ENCODE measurements around the gene HOXB5. TPM values are rescaled to one million over a fixed set of nuclear protein-coding genes. Genes with fewer than 3 reads are reported as not detected.

Gene HOXB5
- total RNA-seq, 1 experiment from 2014 or later = 0.05 TPM

DNA sequence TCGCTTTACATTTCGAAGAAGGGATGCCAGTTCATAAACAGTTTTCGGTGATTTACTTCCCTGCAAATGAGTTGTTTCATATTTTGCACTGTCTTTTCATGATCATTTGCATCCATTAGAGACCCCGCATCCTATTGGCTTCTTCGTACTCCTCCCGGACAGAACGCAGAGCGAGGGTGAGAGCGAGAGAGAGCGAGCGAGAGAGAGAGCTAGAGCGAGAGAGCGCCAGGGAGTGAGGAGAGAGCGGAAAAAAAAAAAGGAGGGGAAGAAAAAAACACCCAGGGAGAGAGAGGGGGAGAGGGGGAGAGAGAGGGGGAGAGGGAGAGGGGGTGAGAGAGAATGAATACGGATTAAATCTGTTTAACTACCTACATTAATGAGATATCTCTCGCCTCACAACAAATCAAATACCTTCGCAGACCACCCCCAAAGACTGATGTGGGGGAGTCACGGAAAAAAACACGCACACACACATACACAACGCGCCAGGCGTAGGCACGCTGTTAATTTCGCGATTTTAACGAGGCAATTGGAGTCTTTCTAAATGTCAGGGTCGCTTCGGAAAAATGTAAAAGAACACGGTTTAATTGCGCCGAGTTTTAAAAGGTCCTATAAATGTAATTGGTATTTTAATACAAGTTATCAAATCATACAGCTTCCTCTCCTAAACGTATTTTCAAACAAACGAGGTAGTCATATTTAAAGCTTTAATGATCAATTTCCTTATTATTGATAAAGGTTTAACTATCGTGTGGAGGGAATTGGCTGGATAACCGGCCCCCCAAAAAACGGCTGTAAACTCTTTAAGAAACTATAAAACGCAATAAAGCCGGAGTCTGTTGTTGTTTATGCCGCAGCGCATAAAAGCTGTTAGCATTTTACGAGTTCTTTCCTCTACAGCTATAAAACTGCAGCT, 21.7 kb upstream of the HOXB5 start, which contains the start of gene HOXB8:
Gene HOXB8, minus strand, starts transcription at position 246 of the 916 bp plus-strand sequence. CDS start 588 bp downstream, outside the sequence.
- Histone ChIP-seq H3K27me3 (replicated peaks) (peaks cover 65% of the 10 kb centered on the region), H3K27ac (no peak within 1 kb of the TSS), H3K36me3 (no peaks in the 10 kb centered on the region), H3K9me3 (replicated peaks) (no peaks in the 10 kb centered on the region), H3K4me3 (no peak within 1 kb of the TSS), H3K4me1 (replicated peaks) (peaks cover 14% of the 10 kb centered on the region)
- DNase-seq (ENCODE audit: low read depth in 1 of 2, low spot score in 2 of 2) = no peak

DNA sequence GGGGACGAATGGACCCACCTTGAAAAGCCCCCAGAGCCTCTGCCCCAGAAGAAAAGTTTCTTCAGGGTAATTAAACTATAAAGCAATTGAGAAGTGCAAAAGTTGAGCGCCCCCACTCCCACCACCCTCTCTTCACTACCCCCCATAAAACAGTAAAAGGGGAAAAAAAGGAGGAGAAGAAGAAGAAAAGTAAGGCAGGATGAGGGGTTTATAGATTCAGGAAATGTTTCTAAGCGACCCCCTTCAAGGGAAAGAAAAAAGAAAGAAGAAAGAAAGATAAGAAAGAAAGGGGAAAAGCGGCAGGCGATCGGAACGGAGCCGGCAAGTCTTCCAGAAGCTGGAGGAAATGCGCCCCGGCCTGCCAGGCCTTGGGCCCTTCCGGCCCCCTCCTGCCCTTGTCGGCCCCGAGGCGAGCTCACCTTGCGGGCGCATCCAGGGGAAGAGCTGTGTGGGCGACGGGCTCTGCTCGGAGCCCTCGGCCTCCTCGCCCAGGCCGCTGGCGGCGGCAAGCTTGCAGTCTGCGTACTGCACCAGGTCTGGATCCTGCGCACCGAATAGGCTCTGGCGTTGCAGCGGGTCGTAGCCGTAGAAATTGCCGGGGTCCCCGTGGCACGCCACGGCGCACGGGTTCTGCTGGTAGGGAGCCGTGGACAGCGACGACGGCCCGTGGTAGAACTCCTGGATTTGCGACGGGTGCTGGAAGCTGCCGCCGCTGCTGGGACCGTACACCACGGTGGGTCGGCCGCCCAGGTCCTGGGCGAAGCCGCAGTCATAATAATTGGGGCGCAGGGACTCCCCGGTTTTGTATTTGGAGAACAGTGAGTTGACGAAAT, 20.5 kb upstream of the HOXB5 start:
- Histone ChIP-seq H3K27me3 (replicated peaks) (peaks cover 53% of the 10 kb centered on the region), H3K9me3 (replicated peaks) (no peaks in the 10 kb centered on the region), H3K4me3 (no peak overlapping the region), H3K36me3 (no peaks in the 10 kb centered on the region; the same call in 1 of the 2 replicates), H3K4me1 (replicated peaks) (peaks cover 22% of the 10 kb centered on the region), H3K27ac (no peak overlapping the region)
- DNase-seq (ENCODE audit: low read depth in 1 of 2, low spot score in 2 of 2) = no peak

DNA sequence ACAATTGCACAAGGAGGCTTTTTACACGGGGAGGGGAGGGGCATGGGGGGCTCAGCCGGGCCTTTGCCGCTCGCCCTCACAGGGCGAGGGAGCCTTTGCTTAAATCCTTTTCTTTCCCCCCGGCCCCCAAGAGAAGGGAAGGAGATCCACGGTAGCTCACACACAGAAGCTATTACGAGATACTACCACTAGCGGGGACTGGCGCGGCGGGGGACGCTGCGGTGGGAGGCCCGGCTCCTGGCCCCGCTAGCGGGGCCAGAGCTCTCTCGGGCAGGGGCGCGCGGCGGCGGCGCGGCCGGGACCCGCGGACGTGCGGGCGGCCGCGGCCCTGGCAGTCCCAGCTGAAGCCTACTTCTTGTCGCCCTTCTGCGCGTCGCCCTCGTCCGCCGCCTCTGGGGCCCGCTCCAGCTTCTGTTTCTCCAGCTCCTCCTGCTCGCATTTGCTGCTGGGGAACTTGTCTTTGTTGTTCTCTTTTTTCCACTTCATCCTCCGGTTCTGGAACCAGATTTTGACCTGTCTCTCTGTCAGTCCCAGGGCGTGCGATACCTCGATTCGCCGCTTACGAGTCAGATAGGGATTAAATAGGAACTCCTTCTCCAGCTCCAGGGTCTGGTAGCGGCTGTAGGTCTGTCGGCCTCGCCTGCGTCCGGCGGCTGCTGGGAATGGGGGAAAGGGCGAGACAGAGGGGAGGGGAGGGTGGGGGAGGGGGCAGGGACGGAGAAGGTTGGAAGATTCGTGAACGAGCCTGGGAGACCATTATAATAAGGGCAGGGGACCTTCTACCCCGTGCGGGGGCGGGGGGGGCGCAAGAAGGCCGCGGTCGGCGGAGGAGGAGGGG, 19.5 kb upstream of the HOXB5 start:
- Histone ChIP-seq H3K27me3 (replicated peaks) (peaks cover 43% of the 10 kb centered on the region), H3K4me3 (peak overlapping the region; percentile 42), H3K9me3 (replicated peaks) (no peaks in the 10 kb centered on the region), H3K36me3 (no peaks in the 10 kb centered on the region; the same call in 1 of the 2 replicates), H3K27ac (no peak overlapping the region), H3K4me1 (replicated peaks) (peaks cover 22% of the 10 kb centered on the region)
- peak in 1 of 2 experiments; percentile 44 for DNase-seq (ENCODE audit: low read depth in 1 of 2, low spot score in 2 of 2)

DNA sequence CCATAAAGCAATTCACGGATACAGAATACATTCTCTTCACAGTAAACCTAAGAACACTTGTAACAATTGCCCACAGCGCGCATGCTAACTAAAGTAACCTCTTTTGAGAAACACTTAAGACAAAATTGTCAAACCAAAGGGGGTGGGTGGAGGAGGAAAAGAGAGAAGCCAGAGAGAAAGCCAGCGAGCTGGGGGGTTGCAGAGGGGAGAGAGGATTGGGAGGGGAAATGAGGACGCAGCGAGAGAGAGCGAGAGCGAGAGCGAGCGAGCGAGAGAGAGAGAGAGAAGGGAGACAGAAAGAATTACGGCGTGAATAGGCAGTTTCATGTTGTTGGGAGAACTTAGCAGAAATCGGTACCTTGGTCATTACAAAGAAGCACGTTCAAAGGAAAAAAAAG, 18.9 kb upstream of the HOXB5 start:
- no peak for DNase-seq (ENCODE audit: low read depth in 1 of 2, low spot score in 2 of 2)
- H3K36me3 ChIP-seq = no peaks in the 10 kb centered on the region; the same call in none of the 2 replicates
- no peak overlapping the region for H3K27ac ChIP-seq
- H3K4me3 ChIP-seq = peak overlapping the region; percentile 42
- peaks cover 36% of the 10 kb centered on the region for H3K27me3 ChIP-seq (replicated peaks)
- H3K9me3 ChIP-seq (replicated peaks) = no peaks in the 10 kb centered on the region
- peaks cover 22% of the 10 kb centered on the region for H3K4me1 ChIP-seq (replicated peaks)

DNA sequence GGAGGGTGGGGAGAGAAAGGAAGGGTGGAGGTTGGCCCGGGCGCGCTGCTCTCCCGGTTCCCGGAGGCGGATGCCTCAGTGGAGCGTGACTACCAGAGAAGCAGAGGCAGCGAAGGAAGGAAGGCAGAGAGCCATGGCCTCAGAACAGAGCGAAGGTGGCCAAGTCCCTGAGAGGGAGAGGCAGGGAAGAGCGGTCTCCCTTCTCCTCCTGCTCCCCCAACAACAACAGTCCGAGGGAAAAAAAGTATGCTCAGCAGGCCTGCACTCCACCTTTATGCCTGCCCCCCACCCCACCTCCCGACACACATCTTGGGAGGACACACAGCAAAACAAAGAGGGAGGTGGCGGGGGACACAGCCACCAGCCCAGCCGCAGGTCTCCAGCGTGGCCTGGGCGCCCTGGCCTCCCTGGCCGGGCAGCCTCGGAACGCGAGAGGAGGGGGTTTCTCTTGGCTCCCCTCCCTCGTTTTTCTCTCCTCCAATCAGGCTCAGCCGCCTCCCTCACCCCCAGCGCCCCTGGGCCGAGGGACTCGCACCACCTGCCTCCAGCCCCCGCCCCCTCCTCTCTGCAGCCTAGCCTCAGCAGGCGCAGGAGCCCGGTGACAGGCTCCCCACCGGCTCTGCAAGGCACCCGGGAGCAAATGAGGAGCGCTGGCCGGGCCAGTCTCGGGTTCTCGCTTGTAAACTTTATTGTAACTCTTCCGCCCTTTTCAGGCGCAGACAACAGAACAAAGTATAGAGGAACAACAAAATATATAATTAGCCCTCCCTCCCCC, 18.3 kb upstream of the HOXB5 start:
- Histone ChIP-seq H3K4me3 (no peak overlapping the region), H3K27me3 (replicated peaks) (peaks cover 31% of the 10 kb centered on the region), H3K27ac (no peak overlapping the region), H3K9me3 (replicated peaks) (no peaks in the 10 kb centered on the region), H3K4me1 (replicated peaks) (peaks cover 22% of the 10 kb centered on the region), H3K36me3 (peaks cover 4% of the 10 kb centered on the region)
- DNase-seq (ENCODE audit: low read depth in 1 of 2, low spot score in 2 of 2) = no peak

DNA sequence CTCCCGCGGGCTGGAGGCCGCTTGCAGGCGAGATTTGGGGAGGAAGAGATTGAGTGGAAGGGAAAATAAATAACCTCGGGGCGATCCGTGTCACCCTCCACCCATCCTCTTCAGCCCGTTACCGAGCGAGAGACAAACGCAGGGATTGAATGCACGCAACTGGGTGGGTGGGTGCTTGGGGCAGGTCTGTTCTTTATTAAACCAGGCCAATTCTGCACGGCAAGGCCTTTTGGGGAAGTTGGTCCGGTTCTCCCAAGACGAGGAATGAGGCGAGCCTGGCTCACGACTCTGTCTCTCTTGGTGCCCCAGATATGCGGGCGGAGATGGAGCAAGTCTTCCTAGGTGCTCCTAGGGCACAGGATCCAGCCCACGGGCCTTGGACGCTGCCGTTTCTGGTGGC, 17.6 kb upstream of the HOXB5 start:
- Histone ChIP-seq H3K4me1 (replicated peaks) (peaks cover 22% of the 10 kb centered on the region), H3K36me3 (peaks cover 7% of the 10 kb centered on the region), H3K27ac (peak overlapping the region; percentile 65), H3K27me3 (replicated peaks) (peaks cover 24% of the 10 kb centered on the region), H3K9me3 (replicated peaks) (no peaks in the 10 kb centered on the region), H3K4me3 (peak overlapping the region; percentile 52)
- no peak for DNase-seq (ENCODE audit: low read depth in 1 of 2, low spot score in 2 of 2)

DNA sequence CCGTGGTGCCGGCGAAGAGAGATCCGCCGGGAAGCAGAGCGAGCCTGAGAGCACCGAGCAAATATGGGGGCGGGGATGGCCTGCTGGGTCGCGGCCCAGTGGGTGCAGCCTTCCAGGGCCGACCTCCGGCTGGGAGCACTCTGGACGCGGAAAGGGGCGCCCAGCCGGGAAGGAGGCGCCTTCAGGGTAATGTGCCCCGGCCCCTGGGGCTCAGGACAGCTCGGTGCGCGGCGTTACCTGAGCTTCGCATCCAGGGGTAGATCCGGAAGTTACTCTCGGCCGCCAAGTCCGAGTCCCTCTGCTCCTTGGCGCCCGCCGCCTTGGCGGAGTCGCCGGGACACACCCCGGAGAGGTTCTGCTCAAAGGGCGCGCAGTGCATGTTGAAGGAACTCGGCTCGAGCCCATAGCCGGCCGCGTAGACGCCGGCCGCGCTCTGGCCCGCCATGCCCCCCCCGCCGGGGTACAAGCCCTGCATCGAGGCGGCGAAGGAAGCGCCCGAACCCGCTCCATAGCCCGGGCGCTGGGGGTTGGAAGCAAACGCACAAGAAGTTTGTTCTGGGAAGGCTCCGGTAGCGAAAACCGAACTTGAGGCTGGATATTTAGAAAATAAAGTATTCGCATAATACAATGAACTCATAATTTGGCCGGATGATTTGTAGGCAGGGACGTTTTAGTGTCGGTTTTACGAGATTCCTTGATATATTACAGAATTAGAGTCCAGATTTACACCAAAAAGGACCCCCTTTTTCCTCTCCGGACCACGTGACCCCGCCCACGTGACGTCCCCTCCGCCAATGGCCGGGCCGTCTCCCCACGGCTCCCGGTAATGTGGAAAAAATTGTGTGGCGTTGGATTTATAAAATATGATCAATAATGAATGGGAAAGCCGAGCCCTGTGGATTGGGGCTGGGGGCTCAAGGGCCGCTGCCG, 17.0 kb upstream of the HOXB5 start, which contains the start of gene HOXB7:
Gene HOXB7, minus strand, starts transcription at position 736 of the 930 bp plus-strand sequence. Its CDS starts 99 bp downstream, at position 637.
- H3K36me3 ChIP-seq = peaks cover 7% of the 10 kb centered on the region
- no peaks in the 10 kb centered on the region for H3K9me3 ChIP-seq (replicated peaks)
- peak; percentile 78 to 86 for DNase-seq (ENCODE audit: low read depth in 1 of 2, low spot score in 2 of 2)
- H3K4me3 ChIP-seq = peak within 1 kb of the TSS; percentile 52
- peaks cover 22% of the 10 kb centered on the region for H3K4me1 ChIP-seq (replicated peaks)
- H3K27ac ChIP-seq = peak within 1 kb of the TSS; percentile 65
- H3K27me3 ChIP-seq (replicated peaks) = peaks cover 17% of the 10 kb centered on the region

DNA sequence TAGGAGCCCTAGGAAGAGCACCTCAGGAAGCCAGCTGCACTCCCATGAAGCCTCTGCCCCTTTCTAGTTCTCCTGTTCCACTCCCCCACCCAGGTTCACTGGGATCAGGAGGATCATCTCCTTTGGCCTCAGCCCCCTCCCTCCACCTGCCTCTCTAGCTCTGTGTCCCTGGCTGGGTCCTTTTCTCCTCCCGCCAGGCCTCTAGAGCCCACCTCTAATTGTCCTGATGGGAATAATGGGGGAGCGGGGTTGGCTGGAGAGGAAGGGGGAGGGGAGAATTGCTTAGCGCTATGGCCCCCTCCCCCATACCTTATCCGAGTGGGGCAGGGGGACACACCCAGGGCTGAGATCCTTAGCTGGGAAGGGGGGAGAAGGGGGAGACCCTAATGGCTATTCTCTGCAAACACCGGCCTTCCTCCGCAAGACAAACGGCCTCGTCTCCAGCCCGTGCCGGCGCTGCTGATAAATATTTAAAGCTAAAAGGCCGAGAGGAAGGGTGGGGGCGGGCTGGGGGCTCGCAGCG, 16.2 kb upstream of the HOXB5 start:
- no peak for DNase-seq (ENCODE audit: low read depth in 1 of 2, low spot score in 2 of 2)
- Histone ChIP-seq H3K27me3 (replicated peaks) (peaks cover 10% of the 10 kb centered on the region), H3K36me3 (peaks cover 7% of the 10 kb centered on the region), H3K4me1 (replicated peaks) (peaks cover 26% of the 10 kb centered on the region), H3K9me3 (replicated peaks) (no peaks in the 10 kb centered on the region), H3K27ac (peak overlapping the region; percentile 65), H3K4me3 (peak overlapping the region; percentile 52)

DNA sequence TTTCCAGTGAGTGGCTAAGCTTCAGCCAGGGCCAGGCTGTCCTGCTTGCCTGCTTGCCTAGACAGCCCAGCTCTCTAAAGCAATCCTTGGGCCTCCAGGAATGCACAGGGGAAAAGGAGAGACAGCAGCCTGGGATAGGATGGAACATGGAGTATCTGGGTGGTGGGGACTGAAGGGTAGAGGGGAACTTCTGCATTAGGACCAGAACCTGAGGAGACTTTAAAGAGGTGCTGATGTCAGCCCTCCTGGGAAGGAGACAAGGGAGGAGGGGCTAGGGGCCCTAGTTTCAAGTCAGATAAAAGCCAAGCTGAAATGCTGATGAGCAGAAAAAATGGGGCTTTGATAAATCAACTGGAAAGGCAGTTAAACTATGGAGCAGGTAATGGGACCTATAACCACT, 15.5 kb upstream of the HOXB5 start:
- DNase-seq (ENCODE audit: low read depth in 1 of 2, low spot score in 2 of 2) = no peak
- H3K4me1 ChIP-seq (replicated peaks) = peaks cover 26% of the 10 kb centered on the region
- no peaks in the 10 kb centered on the region for H3K9me3 ChIP-seq (replicated peaks)
- no peak overlapping the region for H3K4me3 ChIP-seq
- peaks cover 6% of the 10 kb centered on the region for H3K27me3 ChIP-seq (replicated peaks)
- peaks cover 7% of the 10 kb centered on the region for H3K36me3 ChIP-seq
- H3K27ac ChIP-seq = no peak overlapping the region

DNA sequence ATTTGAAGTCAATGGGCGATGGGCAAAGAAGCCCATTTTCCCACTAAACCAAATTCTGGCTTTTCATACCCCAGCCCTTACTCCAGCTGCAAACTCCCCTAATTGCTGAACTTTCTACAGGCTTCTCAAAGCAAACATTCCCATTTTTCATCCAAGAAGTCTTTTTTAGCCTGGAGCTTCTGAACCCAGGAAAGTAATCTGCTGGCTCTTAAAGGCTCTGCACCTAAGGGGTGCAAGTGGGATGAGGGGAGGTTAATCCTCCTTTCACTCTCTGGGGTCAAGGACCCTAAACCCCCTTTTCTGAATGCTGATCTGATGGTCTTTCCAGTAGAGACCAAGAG, 14.9 kb upstream of the HOXB5 start:
- peaks cover 7% of the 10 kb centered on the region; the same call in 1 of the 2 replicates for H3K27me3 ChIP-seq (replicated peaks)

DNA sequence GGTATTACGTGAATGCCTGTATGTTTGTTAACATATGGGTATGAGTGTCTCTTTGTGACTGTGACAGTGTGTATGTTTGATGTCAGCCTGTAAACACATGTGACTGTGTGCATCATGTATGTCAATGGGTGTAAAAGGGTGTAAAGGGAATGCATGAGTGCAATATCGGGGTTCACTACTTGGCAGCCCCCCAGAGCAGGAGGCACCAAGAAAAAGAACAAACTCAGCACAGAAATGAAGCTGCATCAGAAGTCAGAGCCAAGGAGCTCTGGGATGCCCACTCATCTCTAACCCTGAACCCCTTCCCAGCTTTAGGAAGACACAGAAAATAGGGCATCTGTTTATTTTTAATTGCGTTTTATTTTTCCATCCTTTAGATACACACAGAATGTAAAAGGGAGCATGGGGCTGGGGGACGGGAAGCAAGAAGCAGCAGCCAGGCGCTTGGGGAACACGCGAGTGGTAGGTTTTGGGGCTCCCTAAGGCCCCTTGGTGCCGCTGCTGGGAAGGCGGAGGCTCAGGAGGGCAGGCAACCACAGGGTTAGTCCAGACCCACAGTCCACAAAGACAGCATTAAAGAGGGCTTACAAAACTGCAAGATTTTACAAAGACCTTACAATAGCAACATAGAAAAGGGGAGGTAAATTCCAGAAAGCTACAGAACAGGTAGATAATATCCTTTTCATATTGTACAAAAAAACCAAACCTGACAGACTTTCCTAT, 13.5 kb upstream of the HOXB5 start:
- Histone ChIP-seq H3K4me3 (no peak overlapping the region), H3K27me3 (replicated peaks) (peaks cover 15% of the 10 kb centered on the region), H3K9me3 (replicated peaks) (no peaks in the 10 kb centered on the region), H3K27ac (no peak overlapping the region), H3K36me3 (peaks cover 7% of the 10 kb centered on the region), H3K4me1 (replicated peaks) (peaks cover 29% of the 10 kb centered on the region)
- DNase-seq (ENCODE audit: low read depth in 1 of 2, low spot score in 2 of 2) = no peak

More for the DNA sequence above, 14.9 kb upstream of the HOXB5 start:
- Histone ChIP-seq H3K4me1 (replicated peaks) (peaks cover 26% of the 10 kb centered on the region), H3K9me3 (replicated peaks) (no peaks in the 10 kb centered on the region), H3K36me3 (peaks cover 7% of the 10 kb centered on the region), H3K4me3 (no peak overlapping the region), H3K27ac (no peak overlapping the region)
- no peak for DNase-seq (ENCODE audit: low read depth in 1 of 2, low spot score in 2 of 2)
